Endothelial cell of umbilical vein (primary cell): ENCODE data around the gene PPFIA2. TPM values are rescaled to one million over a fixed set of nuclear protein-coding genes. Genes with fewer than 3 reads are reported as not detected.

ENCODE experiments used
- BruUV-seq: library from RNA; stranded (reverse); fragments of 400-500 nt; replicated peaks from 2 replicates; lab custom pipeline; 2021; lab: Mats Ljungman, UMichigan
- CTCF ChIA-PET: fragments of 300-600, 350-600 bp; sonication (Branson Sonifier 250); formaldehyde crosslinking; loops from one replicate; lab custom pipeline; 2021; ENCODE audit warnings: antibody characterized with exemption, inconsistent platforms; lab: Charles Lee
- POLR2A ChIA-PET: fragments of 300-600, 350-600 bp; sonication (Branson Sonifier 250); formaldehyde crosslinking; loops from one replicate; lab custom pipeline; 2021; ENCODE audit warnings: antibody characterized with exemption, inconsistent platforms; lab: Charles Lee
- DNase-seq: peaks from one replicate; pipeline ENCODE4 v3.0.0-alpha.2; 2011; ENCODE audit warnings: low read depth, low spot score
- FAIRE-seq: peaks from 2 replicates; lab custom pipeline; 2011; peaks lifted over from hg19 to GRCh38; lab: Jason Lieb, UNC
- H2AFZ ChIP-seq: 2 replicates; pipeline ENCODE4 v1.6.0; 2012; ENCODE audit warnings: low read depth, low read length, control low read depth, inconsistent platforms
- H3K27ac ChIP-seq: 2 replicates; pipeline ENCODE4 v1.5.1; 2011; ENCODE audit warnings: low read depth, mild to moderate bottlenecking, control low read depth, low read length, moderate library complexity; ENCODE audit not compliant: insufficient read depth
- H3K27me3 ChIP-seq, 2 experiments: 2 replicates each; pipeline versions ENCODE4 v1.6.0 to v1.6.1; 2011; ENCODE audit warnings: low read length in 2 of 2, mixed read lengths in 1 of 2; ENCODE audit not compliant: control insufficient read depth in 2 of 2, insufficient read depth in 2 of 2
- H3K36me3 ChIP-seq, 2 experiments: 2 replicates in 1 of 2; 3 replicates in 1 of 2; pipeline ENCODE4 v1.5.1; 2011; ENCODE audit warnings: low read length in 2 of 2, mild to moderate bottlenecking in 1 of 2, moderate library complexity in 1 of 2; ENCODE audit not compliant: control insufficient read depth in 2 of 2, insufficient read depth in 2 of 2; ENCODE audit errors: extremely low read depth in 1 of 2
- H3K4me1 ChIP-seq: 3 replicates; pipeline ENCODE4 v1.5.1; 2011; ENCODE audit warnings: mild to moderate bottlenecking, low read length; ENCODE audit not compliant: control insufficient read depth, insufficient read depth; ENCODE audit errors: extremely low read depth
- H3K4me2 ChIP-seq: 2 replicates; pipeline ENCODE4 v1.6.1; 2011; ENCODE audit warnings: low read length, control low read depth, mixed read lengths; ENCODE audit not compliant: insufficient read depth
- H3K4me3 ChIP-seq, 3 experiments: fragments of 200-600 bp in 1 of 3; sonication (generic), shearing (Covaris generic) in 1 of 3; replicated peaks in 1 of 3; 2 replicates each; pipeline ENCODE4 v1.5.1; 2011 to 2016; ENCODE audit warnings: control low read depth in 3 of 3, low read length in 3 of 3, mild to moderate bottlenecking in 2 of 3, inconsistent platforms in 1 of 3, low read depth in 1 of 3, moderate library complexity in 1 of 3; ENCODE audit not compliant: insufficient read depth in 1 of 3
- H3K79me2 ChIP-seq: 2 replicates; pipeline ENCODE4 v1.6.0; 2012; ENCODE audit warnings: low read length, inconsistent platforms; ENCODE audit not compliant: control insufficient read depth, insufficient read depth
- H3K9ac ChIP-seq: replicated peaks from 2 replicates; pipeline ENCODE3; 2011; ENCODE audit warnings: low read length, control low read depth; ENCODE audit not compliant: insufficient read depth; ENCODE audit errors: extremely low read depth
- H3K9me1 ChIP-seq: replicated peaks from 3 replicates; pipeline ENCODE4 v1.6.0; 2011; ENCODE audit warnings: mild to moderate bottlenecking, low read length; ENCODE audit not compliant: control insufficient read depth, insufficient read depth; ENCODE audit errors: extremely low read depth
- H3K9me3 ChIP-seq: replicated peaks from 2 replicates; pipeline ENCODE4 v1.5.1; 2012; ENCODE audit warnings: low read length, inconsistent platforms; ENCODE audit not compliant: control insufficient read depth, insufficient read depth
- H4K20me1 ChIP-seq: replicated peaks from 2 replicates; pipeline ENCODE3; 2011; ENCODE audit warnings: mild to moderate bottlenecking, low read length; ENCODE audit not compliant: control insufficient read depth, insufficient read depth; ENCODE audit errors: extremely low read depth
- EZH2 ChIP-seq: IDR thresholded peaks from 2 replicates; pipeline ENCODE4 v1.6.1; 2012; ENCODE audit warnings: borderline replicate concordance, low read depth, mild to moderate bottlenecking, moderate library complexity, low read length, inconsistent platforms; ENCODE audit not compliant: severe bottlenecking
- FOS ChIP-seq: IDR thresholded peaks from 2 replicates; pipeline ENCODE4 v1.6.1; 2011; ENCODE audit warnings: mild to moderate bottlenecking, low read length, moderate library complexity, borderline replicate concordance; ENCODE audit not compliant: insufficient read depth
- GATA2 ChIP-seq: IDR thresholded peaks from 2 replicates; pipeline ENCODE4 v1.7.0; 2011; ENCODE audit warnings: low read depth, mild to moderate bottlenecking, moderate library complexity, mixed read lengths, low read length; ENCODE audit not compliant: insufficient read length, insufficient read depth
- JUN ChIP-seq: IDR thresholded peaks from 2 replicates; pipeline ENCODE4 v1.6.1; 2011; ENCODE audit warnings: borderline replicate concordance, low read depth; ENCODE audit not compliant: insufficient read length, insufficient read depth
- MYC ChIP-seq: IDR thresholded peaks from one replicate; pipeline ENCODE4 v1.6.1; 2011; ENCODE audit warnings: mild to moderate bottlenecking, low read depth, low read length
- POLR2A ChIP-seq: IDR thresholded peaks from 2 replicates; pipeline ENCODE4 v1.6.1; 2012; ENCODE audit warnings: low read depth, mild to moderate bottlenecking, control low read depth, low read length
- POLR2AphosphoS5 ChIP-seq: IDR thresholded peaks from 2 replicates; pipeline ENCODE4 v1.6.1; 2012; ENCODE audit warnings: low read depth, mild to moderate bottlenecking, control low read depth, low read length, moderate library complexity; ENCODE audit not compliant: insufficient read depth
- dilution Hi-C: fragments of 300-500 bp; cut with MboI; formaldehyde crosslinking; loops from one replicate; pipeline ENCODE4 v1.15.0; 2019; ENCODE audit warnings: low sequenced_read_pairs; ENCODE audit not compliant: extremely low pct_ligation_motif_present
- intact Hi-C: fragments of 100-400 bp; cut with micrococcal nuclease; formaldehyde crosslinking; loops from one replicate; pipeline ENCODE4 v1.10.0; 2022
- polyA plus RNA-seq, 4 experiments: library from polyadenylated mRNA; depleted of rRNA in 3 of 4; stranded (reverse) in 3 of 4; unstranded in 1 of 4; fragments of >200 nt; gene quantifications; 2 replicates each; pipeline versions ENCODE4 v1.2.1 to v1.2.3, GENCODE V29; 2011 to 2012; ENCODE audit warnings: missing spikeins in 1 of 4
- total RNA-seq: library from RNA; stranded (reverse); gene quantifications from 2 replicates; pipeline ENCODE4 v1.2.3, GENCODE V29; 2021
- TF ChIP-seq, protein P1 (sequence below), 2 donors: IDR thresholded peaks; 1 replicate in 1 of 2; 2 replicates in 1 of 2; pipeline ENCODE4 v1.5.1; 2011; ENCODE audit warnings: low read length in 2 of 2, mild to moderate bottlenecking in 2 of 2, moderate library complexity in 2 of 2, control low read depth in 1 of 2, inconsistent platforms in 1 of 2, low read depth in 1 of 2; ENCODE audit not compliant: insufficient read depth in 1 of 2; ENCODE audit errors: extremely low read depth in 1 of 2
- TF ChIP-seq, protein P2 (sequence below): IDR thresholded peaks from 2 replicates; pipeline ENCODE4 v1.6.1; 2011; ENCODE audit not compliant: insufficient read depth, insufficient read length

The PPFIA2 gene
- total and polyA plus RNA-seq, 2 donors (not counting 3 experiments of a cell fraction or from before 2014, with no cell fraction given), result not detected

DNA sequence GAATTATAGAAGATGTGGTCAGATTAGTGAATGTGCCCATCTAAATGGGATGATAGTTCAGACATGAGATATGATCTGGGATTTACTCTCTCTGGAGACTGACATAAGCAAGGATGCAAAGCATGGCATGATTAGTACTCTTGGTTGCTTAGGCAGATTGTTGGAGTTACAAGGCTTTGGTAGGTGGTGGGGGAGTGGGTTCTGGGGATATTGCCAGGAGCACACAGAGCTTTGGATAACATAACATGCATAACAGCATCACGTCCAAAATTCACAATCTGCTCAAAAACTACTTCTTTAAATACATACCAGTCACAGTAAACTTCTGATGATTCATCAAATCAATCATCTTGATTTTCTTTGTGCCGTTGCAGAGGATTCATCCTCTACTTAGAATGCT lies 393.9 kb downstream of the PPFIA2 start:
- H3K79me2 ChIP-seq, result no peaks in the 10 kb centered on the region
- no peak overlapping the region for H2AFZ ChIP-seq
- dilution Hi-C loops, result no loop called here
- POLR2A ChIA-PET, result no interaction called here
- no peaks in the 10 kb centered on the region for H3K9me1 ChIP-seq
- no peak overlapping the region for H3K4me3 ChIP-seq
- FAIRE-seq (no peak), DNase-seq (no peak)
- no peaks in the 10 kb centered on the region for H3K9me3 ChIP-seq
- intact Hi-C loops, result no loop called here
- H3K27ac ChIP-seq, result no peak overlapping the region
- CTCF ChIA-PET, result no interaction called here
- no peak overlapping the region for H3K9ac ChIP-seq
- H3K36me3 ChIP-seq, result no peaks in the 10 kb centered on the region
- BruUV-seq, result no TSS peak
- H3K27me3 ChIP-seq, result no peaks in the 10 kb centered on the region
- no peak overlapping the region for H3K4me2 ChIP-seq
- H3K4me1 ChIP-seq, result no peaks in the 10 kb centered on the region
- no peaks in the 10 kb centered on the region for H4K20me1 ChIP-seq
- TF ChIP-seq, protein P1, sequence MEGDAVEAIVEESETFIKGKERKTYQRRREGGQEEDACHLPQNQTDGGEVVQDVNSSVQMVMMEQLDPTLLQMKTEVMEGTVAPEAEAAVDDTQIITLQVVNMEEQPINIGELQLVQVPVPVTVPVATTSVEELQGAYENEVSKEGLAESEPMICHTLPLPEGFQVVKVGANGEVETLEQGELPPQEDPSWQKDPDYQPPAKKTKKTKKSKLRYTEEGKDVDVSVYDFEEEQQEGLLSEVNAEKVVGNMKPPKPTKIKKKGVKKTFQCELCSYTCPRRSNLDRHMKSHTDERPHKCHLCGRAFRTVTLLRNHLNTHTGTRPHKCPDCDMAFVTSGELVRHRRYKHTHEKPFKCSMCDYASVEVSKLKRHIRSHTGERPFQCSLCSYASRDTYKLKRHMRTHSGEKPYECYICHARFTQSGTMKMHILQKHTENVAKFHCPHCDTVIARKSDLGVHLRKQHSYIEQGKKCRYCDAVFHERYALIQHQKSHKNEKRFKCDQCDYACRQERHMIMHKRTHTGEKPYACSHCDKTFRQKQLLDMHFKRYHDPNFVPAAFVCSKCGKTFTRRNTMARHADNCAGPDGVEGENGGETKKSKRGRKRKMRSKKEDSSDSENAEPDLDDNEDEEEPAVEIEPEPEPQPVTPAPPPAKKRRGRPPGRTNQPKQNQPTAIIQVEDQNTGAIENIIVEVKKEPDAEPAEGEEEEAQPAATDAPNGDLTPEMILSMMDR (IDR thresholded peaks at IDR 0.05; ENCODE audit: extremely low read depth in 1 of 2, insufficient read depth in 1 of 2, low read depth in 1 of 2, low read length in 2 of 2), result no peak
- TF ChIP-seq JUN (no peak), EZH2 (no peak), GATA2 (no peak), FOS (no peak), MYC (no peak), POLR2AphosphoS5 (no peak), POLR2A (no peak)
- TF ChIP-seq, protein P2, sequence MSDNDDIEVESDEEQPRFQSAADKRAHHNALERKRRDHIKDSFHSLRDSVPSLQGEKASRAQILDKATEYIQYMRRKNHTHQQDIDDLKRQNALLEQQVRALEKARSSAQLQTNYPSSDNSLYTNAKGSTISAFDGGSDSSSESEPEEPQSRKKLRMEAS, result no peak
